Neural crest cell (in vitro differentiated cells): ENCODE data around the gene C22orf15. TPM values are rescaled to one million over a fixed set of nuclear protein-coding genes. Genes with fewer than 3 reads are reported as not detected.

Experiments
- DNase-seq: peaks from one replicate; pipeline ENCODE4 v3.0.0; 2021; ENCODE audit warnings: low read depth, mixed read lengths, low spot score
- H3K27ac Mint-ChIP-seq: one replicate; pipeline ENCODE4 v1.8.0; 2021; ENCODE audit warnings: mild to moderate bottlenecking, mixed read lengths; ENCODE audit not compliant: unreplicated experiment
- H3K27me3 Mint-ChIP-seq: 2 replicates; pipeline ENCODE4 v1.8.0; 2021; ENCODE audit warnings: low read depth, mild to moderate bottlenecking, mixed read lengths
- H3K36me3 Mint-ChIP-seq: 2 replicates; pipeline ENCODE4 v1.8.0; 2021; ENCODE audit warnings: low read depth, mild to moderate bottlenecking, mixed read lengths
- H3K4me1 Mint-ChIP-seq: 2 replicates; pipeline ENCODE4 v1.8.0; 2021; ENCODE audit warnings: mixed read lengths
- H3K4me3 Mint-ChIP-seq: one replicate; pipeline ENCODE4 v1.8.0; 2021; ENCODE audit warnings: mild to moderate bottlenecking, mixed read lengths
- H3K9me3 Mint-ChIP-seq: 2 replicates; pipeline ENCODE4 v1.8.0; 2021; ENCODE audit warnings: mixed read lengths
- CTCF ChIP-seq: fragments of 200-600 bp; sonication (generic); conservative IDR thresholded peaks from 2 replicates; pipeline ENCODE4 v1.5.0; 2021; ENCODE audit warnings: antibody characterized with exemption, mild to moderate bottlenecking
- long read RNA-seq: library from polyadenylated mRNA; unstranded; transcript quantifications from one replicate; pipeline ENCODE4 v2.0.0, GENCODE V29; 2020
- total RNA-seq: library from RNA; stranded (reverse); gene quantifications from 2 replicates; pipeline ENCODE4 v1.2.1, GENCODE V29; 2021

The C22orf15 gene
- total RNA-seq = 0.41 and 0.79 TPM in 2 replicates
- long read RNA-seq = 0 reads

GRCh38 chr22:23762842-23763578, at the start of gene C22orf15:
Gene C22orf15, plus strand, starts transcription at chr22:23762990. Its CDS starts 317 bp downstream, at chr22:23763307.
- H3K4me3 Mint-ChIP-seq = peak within 1 kb of the TSS; percentile 66
- H3K27me3 Mint-ChIP-seq = no peaks in the 10 kb centered on the region
- H3K9me3 Mint-ChIP-seq = no peaks in the 10 kb centered on the region
- DNase-seq = no peak
- H3K4me1 Mint-ChIP-seq = peaks cover 21% of the 10 kb centered on the region
- peak within 1 kb of the TSS; percentile 58 for H3K27ac Mint-ChIP-seq
- no peaks in the 10 kb centered on the region for H3K36me3 Mint-ChIP-seq
- no peak for TF ChIP-seq CTCF

- peak overlapping the region; percentile 67 for H3K27ac Mint-ChIP-seq
- peaks cover 10% of the 10 kb centered on the region for H3K36me3 Mint-ChIP-seq
- H3K4me1 Mint-ChIP-seq = peaks cover 6% of the 10 kb centered on the region
- TF ChIP-seq CTCF = no peak
- DNase-seq = no peak
- H3K27me3 Mint-ChIP-seq = no peaks in the 10 kb centered on the region
- H3K9me3 Mint-ChIP-seq = no peaks in the 10 kb centered on the region
- peak overlapping the region; percentile 80 for H3K4me3 Mint-ChIP-seq
Measured at GRCh38 chr22:23713696-23714595, 48.8 kb upstream of the C22orf15 start.

DNA sequence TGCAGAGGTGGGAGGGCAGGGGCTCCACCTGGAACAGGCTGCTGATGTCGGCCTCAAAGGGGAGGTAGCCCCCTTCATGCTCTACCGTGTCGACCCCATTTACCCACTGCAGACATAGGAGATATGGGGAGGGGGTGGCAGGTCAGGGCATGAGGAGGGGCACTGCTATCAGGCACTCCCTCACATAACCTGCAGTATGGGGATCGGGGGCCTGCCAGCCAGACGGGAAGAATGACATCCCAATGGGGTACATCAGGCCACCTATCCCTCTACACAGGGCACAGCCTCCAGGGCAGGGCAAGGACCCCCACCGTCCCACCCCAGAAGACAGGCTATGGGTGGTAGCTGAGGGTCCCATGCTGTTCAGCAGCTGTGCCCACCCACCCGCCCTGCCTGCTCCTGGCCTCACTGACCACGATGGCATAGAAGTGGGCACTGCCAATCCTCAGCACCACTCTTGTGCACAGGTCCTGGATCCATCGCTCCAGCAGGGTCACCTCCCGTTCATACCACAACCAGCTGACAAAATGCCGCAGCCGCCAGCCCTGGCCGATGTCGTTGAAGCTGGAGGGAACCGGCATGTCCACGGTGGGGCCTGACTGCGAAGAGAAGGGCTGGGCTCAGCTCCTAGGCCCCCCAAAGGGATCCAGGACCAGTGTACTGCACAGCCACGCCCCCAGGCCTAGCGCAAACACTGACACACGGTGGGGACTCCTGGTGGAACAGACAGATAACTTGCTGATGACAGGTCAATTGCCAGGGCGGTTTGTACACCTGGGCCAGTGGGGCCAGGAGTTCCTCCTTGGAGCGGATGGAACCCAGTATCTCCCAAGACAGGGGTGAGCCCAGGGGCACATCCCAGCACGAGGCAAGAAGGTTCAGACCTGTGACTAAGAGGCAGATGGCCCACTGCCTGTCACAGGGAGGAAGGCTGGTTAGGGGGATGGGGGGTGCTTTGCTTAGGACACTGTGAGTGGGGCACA, 47.9 kb upstream of the C22orf15 start:
- Mint-ChIP-seq H3K4me1 (peaks cover 6% of the 10 kb centered on the region), H3K27ac (no peak overlapping the region), H3K27me3 (no peaks in the 10 kb centered on the region), H3K4me3 (peak overlapping the region; percentile 82), H3K9me3 (no peaks in the 10 kb centered on the region), H3K36me3 (peaks cover 6% of the 10 kb centered on the region)
- TF ChIP-seq CTCF = no peak
- no peak for DNase-seq

DNA sequence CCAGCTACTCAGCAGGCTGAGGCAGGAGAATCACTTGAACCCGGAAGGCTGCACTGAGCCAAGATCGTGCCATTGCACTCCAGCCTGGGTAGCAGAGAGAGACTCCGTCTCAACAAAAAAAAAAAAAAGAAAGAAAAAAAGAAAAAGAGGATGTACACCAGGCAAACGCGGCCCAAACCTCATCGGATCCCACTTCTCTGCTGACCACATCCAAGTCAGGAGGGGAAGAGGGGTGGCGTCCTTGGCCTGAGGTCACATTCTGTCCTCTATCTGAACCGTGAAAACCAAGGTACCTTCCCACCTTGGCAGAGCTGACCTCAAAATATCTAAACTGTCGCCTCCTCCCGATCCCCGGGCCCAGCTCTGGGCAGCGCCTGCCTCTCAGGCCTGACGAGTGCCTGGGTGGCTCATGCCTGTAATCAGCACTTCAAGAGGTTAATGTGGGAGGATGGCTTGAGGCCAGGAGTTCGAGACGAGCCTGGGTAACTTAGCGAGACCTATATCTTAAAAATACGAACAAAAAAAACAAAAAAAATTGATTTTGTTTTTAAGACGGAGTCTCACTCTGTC, 46.9 kb upstream of the C22orf15 start:
- peaks cover 6% of the 10 kb centered on the region for H3K4me1 Mint-ChIP-seq
- no peaks in the 10 kb centered on the region for H3K9me3 Mint-ChIP-seq
- H3K4me3 Mint-ChIP-seq = peak overlapping the region; percentile 57
- H3K27ac Mint-ChIP-seq = no peak overlapping the region
- peaks cover 3% of the 10 kb centered on the region for H3K36me3 Mint-ChIP-seq
- H3K27me3 Mint-ChIP-seq = no peaks in the 10 kb centered on the region
- TF ChIP-seq CTCF = no peak
- no peak for DNase-seq
